ENCODE measurements around the gene DALRD3.

Gene DALRD3

DNA sequence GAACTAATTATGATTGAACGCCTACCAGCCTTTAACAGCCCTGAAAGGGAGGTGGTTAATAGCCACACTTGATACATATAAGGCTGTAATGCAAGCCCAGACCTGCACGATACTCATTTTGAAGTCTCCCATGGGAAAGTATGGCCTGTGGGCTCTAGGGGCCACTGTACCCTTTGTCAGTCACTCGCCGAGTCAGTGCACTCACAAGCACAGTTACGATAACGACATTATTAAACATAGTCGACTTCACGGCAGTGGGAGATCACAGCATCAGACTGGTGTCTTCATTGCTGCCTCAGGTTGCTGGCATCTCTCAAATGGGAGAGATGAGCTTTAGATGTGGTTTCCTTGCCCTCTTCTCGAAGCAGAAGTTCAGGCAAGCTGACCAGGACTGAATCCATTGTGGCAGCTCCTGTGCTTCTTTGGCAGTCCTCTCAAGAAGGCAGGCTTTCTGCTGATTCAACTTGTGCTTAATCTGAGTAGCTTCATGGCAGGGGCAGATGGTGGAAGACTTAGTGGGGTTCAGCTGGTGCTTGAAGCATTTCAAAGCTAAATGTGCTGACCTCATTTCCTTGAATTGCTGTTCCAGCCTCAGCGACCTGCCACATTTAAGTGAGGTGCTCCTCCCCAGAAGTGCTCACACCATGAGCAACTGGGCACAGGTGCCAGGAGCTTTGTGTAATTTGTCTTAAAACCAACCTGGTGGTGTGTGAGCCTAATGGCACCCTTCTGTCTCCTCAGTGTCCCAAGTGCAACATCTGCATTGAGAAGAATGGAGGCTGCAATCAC lies 44.1 kb downstream of the DALRD3 start:
- FAIRE-seq, result no peak

GRCh38 chr3:48970586-48970985 lies 47.8 kb downstream of the DALRD3 start:
- FAIRE-seq, result no peak

DNA sequence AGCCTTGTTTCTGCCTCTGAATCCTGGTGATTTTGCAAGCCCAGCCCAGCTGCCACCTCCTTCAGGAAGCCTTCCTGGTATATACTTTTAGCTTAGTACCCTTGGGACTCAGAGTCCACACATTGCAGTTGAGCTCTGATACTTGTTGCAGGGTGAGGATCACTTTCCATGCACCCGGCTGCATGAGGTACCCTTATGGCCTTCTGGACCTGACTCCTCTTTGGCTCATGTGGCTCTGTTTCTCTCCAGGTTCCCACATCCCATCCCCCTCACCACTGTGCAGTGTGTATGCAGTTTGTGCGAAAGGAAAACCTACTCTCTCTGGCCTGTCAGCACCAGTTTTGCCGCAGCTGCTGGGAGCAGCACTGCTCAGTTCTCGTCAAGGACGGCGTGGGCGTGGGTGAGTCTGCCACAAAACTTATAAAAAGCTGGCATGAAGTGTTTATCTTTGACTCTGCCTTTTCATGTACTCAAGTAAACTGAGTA lies 51.5 kb downstream of the DALRD3 start:
- FAIRE-seq, result no peak

GRCh38 chr3:48966367-48966766 lies 52.0 kb downstream of the DALRD3 start:
- FAIRE-seq, result no peak

Measured in islet of Langerhans (tissue), 1 donor.